ENCODE measurements around the gene SLC19A1.
"Not testable (repeated sequence)": the region's sequence is repeated elsewhere in the genome, so short reads cannot be mapped to it uniquely, and the experiment has no call there.

Gene SLC19A1

DNA sequence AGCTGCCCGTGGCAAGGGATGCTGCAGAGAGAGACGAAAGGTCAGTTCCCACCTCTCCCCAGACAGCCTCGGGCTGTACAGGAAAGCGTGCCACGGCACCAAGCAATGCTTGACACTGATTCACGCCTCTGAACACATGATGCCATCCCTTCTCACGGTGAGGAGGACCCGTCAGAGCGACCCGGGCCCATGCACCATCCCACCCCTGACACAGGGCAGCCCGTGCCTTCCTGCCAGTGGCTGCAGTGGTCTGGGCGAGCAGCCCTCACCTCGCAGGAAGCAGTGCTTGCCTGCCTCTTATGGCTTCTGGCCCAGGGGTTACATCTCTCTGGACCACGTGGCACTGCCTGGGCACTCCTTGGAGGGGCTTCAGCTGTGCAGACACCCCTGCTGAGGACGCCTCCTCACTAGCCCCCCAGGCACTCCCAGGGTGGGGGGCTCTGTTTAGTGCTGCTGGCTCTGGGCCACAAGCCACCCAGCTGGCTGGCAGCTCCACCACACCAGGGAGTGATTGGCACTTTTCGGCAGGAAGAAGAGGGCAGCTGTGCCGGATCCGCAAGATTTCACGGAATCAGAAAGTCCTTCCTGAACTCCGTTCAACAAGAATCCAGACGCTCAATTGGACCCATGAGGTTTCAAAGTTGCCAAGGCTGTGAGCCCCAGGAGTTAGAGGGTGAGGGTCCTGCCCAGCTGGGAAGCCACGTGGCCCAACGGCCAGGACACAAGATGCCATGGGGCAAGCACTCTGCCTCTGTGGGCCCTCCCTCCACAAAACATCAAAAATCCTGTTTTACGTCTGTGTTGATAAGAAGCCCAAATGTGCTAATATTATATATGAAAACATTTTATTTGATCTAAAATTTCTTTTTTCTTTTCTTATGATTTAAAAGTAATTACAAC, 34.8 kb upstream of the SLC19A1 start:
- no peak for DNase-seq (ENCODE audit: low read depth in 1 of 2, low spot score in 1 of 2)

GRCh38 chr21:45575993-45576837, 34.0 kb upstream of the SLC19A1 start:
- DNase-seq (ENCODE audit: low read depth in 1 of 2, low spot score in 1 of 2), result no peak

GRCh38 chr21:45575304-45575992, 33.2 kb upstream of the SLC19A1 start:
- DNase-seq (ENCODE audit: low read depth in 1 of 2, low spot score in 1 of 2), result no peak

DNA sequence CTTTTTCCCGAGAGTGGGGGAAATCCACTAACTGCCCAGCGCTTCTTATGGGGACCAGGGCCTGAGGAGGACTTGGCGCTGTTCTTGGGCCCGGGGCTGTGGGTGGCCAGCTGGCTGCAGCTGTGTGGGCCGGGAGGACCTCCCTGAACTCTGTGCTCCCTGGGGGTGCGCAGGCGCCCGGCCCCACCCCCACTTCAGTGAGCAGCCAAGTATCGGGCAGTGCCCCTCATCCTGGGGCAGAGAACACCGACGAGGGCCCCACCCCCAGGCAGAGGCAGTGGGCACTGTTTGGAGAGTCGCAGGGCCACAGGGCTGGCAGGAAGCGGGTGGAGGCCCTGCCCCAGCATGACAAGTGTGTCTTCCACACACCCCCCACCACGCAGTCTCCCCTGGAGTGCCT, 32.5 kb upstream of the SLC19A1 start:
- DNase-seq (ENCODE audit: low read depth in 1 of 2, low spot score in 1 of 2), result no peak

GRCh38 chr21:45574081-45574501, 31.9 kb upstream of the SLC19A1 start:
- DNase-seq (ENCODE audit: low read depth in 1 of 2, low spot score in 1 of 2), result no peak

DNA sequence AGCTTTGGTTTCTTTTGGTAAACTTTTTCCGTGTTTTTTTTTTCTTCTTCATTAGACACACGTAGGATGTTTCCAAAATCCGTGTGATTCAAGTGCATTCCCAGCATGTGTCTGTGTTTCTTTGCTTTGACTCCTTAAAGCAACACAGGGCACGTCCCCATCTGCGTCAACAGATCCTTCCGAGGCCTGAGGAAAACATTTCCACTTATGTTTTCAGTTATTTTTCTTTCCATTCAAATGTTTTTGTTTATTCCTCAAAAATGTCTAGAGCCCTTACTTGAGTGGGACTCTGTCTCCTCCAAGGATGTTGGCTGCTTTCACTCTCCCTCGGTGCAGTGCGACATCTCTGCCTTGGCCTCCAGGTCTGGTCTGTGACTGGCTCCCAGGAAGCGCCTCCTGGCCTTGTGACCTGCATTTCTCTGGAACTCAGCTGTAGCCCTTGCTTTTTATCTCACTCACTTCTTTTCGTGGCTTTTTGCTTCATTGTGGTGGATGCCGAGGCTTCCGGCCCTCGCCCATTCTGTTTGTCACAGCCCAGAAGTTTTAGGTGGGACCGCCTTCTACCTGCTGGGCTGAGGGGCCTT, 31.3 kb upstream of the SLC19A1 start:
- DNase-seq (ENCODE audit: low read depth in 1 of 2, low spot score in 1 of 2), result no peak

DNA sequence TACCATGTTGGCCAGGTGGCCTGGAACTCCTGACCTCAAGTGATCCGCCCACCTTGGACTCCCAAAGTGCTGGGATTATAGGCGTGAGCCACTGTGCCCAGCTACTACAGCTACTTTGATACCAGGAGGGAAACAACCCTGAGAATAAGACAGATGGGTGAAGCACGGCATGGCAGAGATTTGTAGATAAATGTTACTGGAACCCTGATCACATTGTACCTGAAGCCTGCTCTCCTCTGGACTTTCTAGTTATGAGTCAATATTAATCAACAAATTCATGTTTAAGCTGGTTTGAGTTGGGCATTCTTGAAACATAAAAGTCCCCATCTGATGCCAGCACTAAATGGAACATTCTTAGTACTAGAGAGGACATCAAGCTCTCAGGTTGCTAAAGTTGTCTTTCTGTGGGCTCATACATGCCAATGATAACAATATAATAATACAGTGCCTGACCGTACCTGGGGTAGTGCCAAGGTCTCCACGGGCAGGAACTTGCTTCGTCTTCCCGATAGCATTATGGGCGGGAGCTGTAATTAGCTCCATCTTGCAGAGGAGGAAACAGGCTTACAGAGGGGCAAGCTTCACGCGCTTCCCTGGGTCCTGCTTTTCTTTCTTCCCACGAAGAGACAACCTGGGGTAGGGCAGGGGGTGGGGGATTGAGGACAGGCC, 30.7 kb upstream of the SLC19A1 start:
- no peak for DNase-seq (ENCODE audit: low read depth in 1 of 2, low spot score in 1 of 2)

- DNase-seq (ENCODE audit: low read depth in 1 of 2, low spot score in 1 of 2), result no peak
Observed at GRCh38 chr21:45572231-45572630, 30.0 kb upstream of the SLC19A1 start.

DNA sequence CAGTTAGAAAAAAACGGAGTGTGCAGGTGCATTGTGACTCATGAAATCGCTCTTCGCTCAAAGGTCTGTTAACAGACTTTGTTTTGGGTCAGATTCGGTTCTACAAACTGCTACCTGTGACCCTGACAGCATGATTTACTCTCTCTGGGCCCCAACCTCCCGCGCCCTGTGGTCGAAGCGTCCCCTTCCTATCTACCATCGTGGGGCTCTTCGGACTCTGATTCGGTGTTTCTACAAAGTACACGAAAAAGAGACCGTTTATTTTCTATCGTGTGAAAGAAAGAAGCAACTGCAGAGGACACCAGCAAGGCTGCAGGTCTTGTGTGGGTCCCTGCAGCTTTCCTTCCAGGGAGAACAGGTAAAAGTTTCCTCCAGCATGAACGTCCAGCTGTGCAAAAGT, 29.4 kb upstream of the SLC19A1 start:
- DNase-seq (ENCODE audit: low read depth in 1 of 2, low spot score in 1 of 2), result no peak

- DNase-seq (ENCODE audit: low read depth in 1 of 2, low spot score in 1 of 2), result no peak
Observed at GRCh38 chr21:45570826-45571601, 28.8 kb upstream of the SLC19A1 start.

- DNase-seq (ENCODE audit: low read depth in 1 of 2, low spot score in 1 of 2), result no peak
Observed at GRCh38 chr21:45570071-45570470, 27.8 kb upstream of the SLC19A1 start.

DNA sequence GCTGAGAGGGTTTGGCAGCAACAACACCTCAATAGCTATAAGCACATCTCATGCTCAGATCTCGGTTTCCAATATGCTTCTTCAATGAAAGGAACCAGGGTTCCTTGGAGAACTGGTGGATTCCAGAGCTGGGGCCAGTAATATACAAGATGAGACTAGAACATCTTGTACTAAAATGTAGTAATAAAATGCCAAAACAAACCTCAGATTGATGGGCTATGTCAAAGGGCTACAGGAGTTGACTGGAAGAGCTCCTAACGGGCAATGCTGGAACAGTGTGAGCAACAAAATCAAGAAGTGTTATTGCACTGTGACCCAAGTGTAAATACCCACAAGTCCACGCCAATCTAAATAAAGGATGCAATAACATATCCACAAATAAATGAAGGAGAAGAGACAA, 26.1 kb upstream of the SLC19A1 start:
- no peak for DNase-seq (ENCODE audit: low read depth in 1 of 2, low spot score in 1 of 2)

DNA sequence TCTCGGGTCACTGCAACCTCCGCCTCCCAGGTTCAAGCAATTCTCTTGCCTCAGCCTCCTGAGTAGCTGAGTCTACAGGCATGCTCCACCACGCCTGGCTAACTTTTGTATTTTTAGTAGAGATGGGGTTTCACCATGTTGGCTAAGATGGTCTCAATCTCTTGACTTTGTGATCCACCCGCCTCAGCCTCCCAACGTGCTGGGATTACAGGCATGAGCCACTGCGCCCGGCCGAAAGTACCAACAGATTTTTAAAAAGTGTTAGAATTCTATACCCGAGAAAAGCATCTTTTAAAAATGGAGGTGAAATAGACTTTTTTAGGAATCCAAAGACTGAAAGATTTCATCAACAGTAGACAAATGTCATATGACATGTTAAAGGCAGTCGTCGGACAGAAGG, 21.9 kb upstream of the SLC19A1 start:
- not testable (repeated sequence) for DNase-seq (ENCODE audit: low read depth in 1 of 2, low spot score in 1 of 2)

DNA sequence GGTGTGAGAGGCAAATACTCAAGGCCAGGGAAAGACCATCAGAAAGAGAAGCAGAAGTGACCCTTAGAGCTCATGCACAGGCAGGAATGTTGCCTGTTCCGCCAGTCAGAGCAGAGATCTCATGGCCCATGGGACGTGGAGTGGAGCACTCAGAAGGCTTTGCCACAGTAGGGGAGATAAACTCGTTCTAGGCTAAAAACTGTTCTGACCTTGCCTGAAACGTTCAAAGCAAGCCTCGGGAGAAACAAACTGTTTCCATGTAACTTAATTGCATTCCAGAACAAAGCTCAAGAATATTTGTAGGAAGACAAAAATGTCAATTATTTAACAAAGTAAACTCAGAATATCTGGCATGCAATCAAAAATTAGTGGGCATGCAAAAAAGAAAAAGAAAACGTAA, 20.7 kb upstream of the SLC19A1 start:
- no peak for DNase-seq (ENCODE audit: low read depth in 1 of 2, low spot score in 1 of 2)

GRCh38 chr21:45562402-45562801, 20.2 kb upstream of the SLC19A1 start:
- DNase-seq (ENCODE audit: low read depth in 1 of 2, low spot score in 1 of 2), result no peak

DNA sequence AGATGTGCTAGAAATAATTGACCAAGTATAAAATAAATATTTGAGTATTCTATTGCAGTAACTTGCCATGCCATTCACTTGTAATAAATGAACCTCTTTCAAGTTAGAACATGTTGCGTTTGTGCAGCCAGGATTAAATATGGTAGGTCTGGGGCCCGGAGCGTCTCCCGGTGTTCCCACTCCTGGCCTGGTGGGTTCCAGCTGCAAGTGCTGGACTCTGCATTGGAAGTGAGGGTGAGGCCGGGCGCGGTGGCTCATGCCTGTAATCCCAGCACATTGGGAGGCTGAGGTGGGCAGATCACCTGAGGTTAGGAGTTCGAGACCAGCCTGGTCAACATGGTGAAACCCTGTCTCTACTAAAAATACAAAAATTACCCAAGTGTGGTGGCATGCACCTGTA, 19.0 kb upstream of the SLC19A1 start:
- not testable (repeated sequence) for DNase-seq (ENCODE audit: low read depth in 1 of 2, low spot score in 1 of 2)

DNA sequence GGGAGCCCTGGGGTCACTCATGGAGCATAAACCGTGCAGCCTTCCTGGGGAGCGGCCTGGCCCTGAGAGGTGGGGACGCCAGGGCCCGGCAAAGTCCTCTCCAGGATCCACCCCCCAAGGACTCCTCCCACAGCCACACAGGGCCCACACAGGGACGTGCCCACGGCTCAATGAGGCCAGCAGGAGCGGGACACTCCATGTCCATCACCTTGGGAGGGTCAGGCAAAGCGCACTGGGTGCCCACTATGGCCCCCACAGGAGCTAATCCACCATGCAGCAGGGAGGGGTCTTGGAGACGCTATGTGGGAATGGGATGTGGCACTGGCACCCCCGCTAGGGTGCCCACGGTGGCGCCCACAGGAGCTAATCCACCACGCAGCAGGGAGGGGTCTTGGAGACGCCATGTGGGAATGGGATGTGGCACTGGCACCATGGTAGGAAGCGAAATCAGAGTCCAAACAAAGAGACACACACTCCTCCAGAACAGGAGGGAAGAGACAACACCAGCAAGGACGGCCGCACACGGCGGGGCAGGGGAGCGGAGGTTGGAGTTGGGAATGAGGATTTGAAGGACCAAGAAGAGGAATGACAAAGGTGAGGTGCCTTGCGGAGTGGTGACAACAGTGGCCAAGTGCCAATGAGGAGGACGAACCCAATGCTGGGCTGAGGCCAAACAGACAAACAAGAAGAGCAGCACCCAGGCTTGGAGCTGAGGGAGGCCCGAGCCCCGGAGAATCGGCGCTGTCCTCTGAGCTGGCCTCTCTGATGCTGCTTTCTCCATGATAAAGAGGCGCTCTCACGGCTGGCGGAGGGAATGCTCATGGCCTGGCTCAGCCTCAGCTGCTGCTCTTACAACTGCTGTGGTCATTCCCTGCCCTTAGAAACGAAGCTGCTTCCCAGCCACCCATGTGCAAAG, 18.1 kb upstream of the SLC19A1 start:
- DNase-seq (ENCODE audit: low read depth in 1 of 2, low spot score in 1 of 2), result no peak

DNA sequence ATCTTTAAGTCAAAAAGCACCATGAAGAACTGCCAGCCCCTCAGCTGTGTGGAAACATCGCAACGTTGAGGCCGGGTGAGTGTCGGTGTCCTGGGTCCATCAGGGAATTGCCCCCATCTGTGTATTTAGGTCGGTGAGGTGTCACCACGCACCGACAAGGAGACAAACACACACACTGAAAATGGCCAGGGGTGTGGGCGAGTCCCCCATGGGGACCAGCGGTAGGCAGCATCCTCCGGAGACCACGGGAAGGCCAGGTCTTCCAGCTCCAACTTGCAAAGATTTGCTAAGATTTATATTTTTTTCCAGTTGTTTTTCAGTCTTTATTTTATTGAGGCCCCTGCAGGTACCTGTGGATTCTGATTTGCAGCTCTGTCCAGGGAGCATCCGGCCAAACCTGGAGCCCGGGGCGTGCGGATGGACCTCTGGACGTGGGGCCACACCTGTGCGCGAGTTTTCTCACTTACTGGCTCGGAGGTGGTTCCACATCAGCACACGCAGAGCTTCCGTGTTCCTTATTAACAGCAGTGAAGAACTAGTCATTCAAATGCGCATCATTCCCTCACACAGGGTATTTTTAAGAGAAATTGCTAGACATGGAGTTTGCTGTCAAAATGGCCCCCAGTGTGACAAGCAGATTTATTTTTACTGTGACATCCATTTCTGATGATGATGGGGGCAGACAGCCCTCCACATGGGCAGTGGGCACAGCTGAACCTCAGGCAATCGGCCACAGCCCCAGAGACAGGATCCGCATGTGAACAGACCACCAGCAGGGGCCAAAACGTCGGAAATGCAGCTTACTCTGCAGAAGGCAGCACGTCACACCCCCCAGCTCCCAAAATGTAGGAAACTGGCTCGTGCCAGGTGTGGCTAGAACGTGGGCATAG, 17.2 kb upstream of the SLC19A1 start:
- DNase-seq (ENCODE audit: low read depth in 1 of 2, low spot score in 1 of 2), result no peak
